Measurements from ENCODE around the gene RBBP8NL.

DNA sequence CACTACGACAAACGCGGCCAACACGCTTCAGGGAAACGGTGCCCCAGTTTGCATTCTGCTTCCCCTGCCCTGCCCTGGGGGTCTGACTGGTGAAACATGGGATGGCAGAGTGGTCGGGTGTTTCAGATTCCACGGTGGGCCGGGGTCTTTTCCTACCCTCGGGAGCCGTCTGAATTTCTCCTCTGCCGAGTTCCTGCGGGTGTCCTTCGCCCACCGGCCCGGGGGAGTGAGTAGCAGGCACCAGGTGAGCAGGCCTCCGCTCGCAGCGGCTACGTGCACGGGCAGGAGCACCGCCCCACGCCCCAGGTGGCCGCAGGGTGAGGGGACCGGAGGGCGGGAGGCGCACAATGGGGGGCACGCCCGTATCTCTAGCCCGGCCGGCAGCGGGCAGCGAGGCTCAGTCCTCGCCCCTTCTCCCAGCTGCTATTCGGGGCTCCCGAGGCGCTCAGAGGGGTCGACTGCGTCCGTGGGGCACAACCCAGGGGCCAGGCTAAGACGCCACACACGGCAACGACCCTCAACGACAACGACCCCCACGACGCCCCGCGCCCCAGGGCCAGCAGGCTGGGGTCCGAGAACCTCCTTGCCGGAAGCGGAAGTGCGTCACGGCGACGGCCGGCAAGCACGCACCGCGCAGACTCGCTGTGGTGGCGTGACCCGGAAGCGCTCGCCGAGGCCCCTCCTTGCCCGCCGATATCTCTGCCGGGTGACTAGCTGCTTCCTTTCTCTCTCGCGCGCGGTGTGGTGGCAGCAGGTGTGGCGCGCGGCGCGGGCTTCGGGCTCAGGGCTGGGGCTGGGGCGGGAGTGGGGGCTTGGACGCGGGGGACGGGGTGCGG lies 40.7 kb downstream of the RBBP8NL start, which contains the start of gene RPS21:
- TF ChIP-seq, protein P1, sequence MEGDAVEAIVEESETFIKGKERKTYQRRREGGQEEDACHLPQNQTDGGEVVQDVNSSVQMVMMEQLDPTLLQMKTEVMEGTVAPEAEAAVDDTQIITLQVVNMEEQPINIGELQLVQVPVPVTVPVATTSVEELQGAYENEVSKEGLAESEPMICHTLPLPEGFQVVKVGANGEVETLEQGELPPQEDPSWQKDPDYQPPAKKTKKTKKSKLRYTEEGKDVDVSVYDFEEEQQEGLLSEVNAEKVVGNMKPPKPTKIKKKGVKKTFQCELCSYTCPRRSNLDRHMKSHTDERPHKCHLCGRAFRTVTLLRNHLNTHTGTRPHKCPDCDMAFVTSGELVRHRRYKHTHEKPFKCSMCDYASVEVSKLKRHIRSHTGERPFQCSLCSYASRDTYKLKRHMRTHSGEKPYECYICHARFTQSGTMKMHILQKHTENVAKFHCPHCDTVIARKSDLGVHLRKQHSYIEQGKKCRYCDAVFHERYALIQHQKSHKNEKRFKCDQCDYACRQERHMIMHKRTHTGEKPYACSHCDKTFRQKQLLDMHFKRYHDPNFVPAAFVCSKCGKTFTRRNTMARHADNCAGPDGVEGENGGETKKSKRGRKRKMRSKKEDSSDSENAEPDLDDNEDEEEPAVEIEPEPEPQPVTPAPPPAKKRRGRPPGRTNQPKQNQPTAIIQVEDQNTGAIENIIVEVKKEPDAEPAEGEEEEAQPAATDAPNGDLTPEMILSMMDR (IDR thresholded peaks at IDR 0.05) = peak in 1 of 5 experiments; percentile 40
- TF ChIP-seq POLR2A (IDR thresholded peaks at IDR 0.05) = peak; percentile 51 to 76

Measured in tibial nerve (tissue), 3 donors.